ENCODE results near the gene RIMBP2.

Gene RIMBP2

DNA sequence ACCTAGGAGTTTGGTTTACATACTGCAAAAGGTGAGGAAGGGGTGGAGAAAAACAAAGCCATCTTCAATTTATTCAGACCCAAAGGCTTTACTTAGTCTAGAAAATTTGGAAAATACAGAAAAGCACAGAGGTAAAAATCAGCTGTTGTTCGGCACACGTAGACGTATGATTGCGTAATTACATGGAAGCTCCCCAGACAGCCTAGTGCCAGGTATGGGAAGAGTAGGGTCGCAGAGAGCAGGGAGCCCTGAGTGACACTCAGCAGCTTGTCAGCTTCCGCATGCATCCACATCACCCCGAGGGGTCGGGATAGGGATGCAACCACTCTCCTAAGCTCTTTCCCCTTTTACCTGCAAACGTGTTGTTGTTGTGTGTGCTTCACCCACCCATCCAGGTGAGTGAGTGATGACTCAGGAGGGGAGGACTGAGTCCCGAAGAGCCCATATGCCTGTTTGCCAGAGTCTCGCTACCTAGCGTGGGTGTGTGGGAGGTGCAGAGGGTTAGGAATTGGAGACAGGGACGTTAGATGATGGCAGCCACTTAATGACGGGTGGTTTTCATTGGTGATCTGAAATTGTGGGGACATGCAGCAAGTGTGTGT is 358.3 kb downstream of the RIMBP2 start:
- no peak for DNase-seq
- in situ Hi-C loops (cut with MboI; ENCODE audit: low pct_unique_long_range_greater_than_20kb, low sequenced_read_pairs): no loop called here

DNA sequence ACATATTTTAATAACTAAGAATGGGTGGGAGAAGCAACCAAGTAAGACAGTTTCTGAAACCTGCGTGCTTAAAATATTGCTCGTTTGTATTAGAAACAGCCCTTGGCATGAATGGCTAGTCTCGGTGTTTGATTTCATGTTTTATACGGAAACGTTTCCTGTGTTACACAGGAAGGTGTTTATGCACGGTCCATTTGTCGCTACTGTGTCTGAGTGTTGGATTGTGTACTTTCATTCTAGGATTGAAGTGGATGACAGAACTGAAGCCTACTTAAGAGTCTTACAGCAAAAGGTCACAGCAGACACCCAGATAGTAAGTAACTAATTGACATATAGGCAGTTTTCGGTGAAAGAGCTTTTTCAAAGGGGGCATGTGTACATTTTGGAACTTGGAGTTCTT is 358.9 kb downstream of the RIMBP2 start:
- no peak for DNase-seq
- in situ Hi-C loops (cut with MboI; ENCODE audit: low pct_unique_long_range_greater_than_20kb, low sequenced_read_pairs): no loop called here

DNA sequence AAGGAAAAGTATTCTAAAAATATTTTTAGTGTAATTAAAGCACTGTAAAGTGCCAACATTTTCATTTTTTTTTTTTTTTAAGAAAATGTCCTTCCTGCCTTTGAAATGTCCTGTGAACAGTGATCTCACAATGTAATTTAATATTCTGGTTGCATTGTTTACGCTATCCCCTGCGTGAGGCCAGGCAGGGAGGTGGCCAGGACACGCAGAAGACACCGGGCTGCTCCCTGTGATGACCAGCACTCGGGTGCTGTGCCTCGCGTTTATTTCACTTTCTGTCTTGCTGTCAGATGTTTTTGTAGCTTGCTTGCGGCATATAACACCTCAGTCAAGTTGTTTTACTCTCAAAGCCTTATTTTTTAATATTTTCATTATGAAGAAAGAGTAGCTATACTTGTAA is 359.9 kb downstream of the RIMBP2 start:
- no peak for DNase-seq
- in situ Hi-C loops (cut with MboI; ENCODE audit: low pct_unique_long_range_greater_than_20kb, low sequenced_read_pairs): no loop called here

DNA sequence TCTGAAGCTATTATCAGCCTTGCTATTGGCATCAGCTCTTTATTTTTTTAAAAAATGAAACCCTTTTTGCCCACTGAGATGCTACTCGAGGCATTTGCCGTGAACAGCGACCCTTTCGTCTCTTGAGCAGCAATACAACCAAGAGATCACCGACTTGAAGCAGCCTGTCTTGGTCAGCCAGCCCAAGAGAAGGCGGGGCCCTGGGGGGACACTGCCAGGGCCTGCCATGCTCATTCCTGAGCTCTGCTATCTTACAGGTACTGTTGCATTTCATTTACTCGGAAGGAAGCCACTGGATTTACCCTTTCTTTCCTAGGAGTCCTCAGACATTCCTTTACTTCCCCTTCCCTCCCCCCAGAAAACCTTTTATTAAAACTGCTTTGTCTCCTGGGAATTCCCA is 361.7 kb downstream of the RIMBP2 start:
- DNase-seq: no peak
- in situ Hi-C loops (cut with MboI; ENCODE audit: low pct_unique_long_range_greater_than_20kb, low sequenced_read_pairs): no loop called here

DNA sequence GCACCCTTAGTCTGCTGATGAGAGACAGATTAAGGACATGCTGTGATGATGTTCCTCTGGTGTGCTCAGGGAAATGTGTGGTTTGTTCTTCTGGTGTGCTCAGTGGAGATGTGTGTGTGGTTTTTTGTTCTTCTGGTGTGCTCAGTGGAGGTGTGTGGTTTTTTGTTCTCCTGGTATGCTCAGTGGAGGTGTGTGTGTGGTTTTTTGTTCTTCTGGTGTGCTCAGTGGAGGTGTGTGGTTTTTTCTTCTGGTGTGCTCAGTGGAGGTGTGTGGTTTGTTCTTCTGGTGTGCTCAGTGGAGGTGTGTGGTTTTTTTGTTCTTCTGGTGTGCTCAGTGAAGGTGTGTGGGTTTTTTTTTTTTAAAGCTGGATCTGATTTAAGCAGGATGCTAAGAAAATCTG is 363.0 kb downstream of the RIMBP2 start:
- DNase-seq: no peak
- in situ Hi-C loops (cut with MboI; ENCODE audit: low pct_unique_long_range_greater_than_20kb, low sequenced_read_pairs): no loop called here

DNA sequence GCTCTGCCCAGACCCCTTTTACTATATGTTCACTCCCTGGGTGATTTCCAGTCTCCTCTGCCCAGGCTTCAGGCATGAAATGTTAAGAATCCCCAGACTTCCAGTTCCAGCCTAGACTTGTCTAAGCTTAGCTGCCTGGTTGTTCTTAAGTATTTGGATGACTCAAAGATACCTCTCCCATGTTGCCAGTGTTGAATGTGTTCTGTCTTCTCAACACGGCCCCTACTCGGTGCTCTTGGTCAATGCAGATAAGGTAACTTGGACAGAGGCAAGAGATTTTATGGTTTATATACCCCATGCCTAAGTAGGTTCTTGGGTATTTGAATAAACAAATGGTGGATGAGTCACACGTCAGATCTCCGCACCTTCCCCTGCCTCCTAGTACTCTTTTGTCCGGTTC is 364.8 kb downstream of the RIMBP2 start:
- DNase-seq: no peak
- in situ Hi-C loops (cut with MboI; ENCODE audit: low pct_unique_long_range_greater_than_20kb, low sequenced_read_pairs): no loop called here

DNA sequence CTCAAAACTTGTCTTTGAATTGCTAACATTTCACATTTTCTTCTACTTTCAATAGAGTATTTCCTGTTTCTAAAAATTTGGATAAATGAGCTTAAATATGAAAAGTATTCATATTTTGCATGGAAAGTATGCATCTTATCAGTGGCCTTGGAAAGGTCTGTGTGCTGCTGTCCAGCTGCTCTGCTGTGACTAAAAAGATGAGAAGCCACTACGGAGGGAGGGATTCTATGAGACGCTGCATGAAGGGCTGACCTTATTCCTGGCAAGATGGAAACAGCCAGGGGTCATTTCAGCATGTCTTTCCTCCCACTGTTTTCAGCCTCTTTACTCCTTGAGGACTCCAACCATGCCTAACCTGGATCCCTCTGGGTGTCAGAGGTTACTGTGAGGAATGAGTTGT is 365.4 kb downstream of the RIMBP2 start:
- in situ Hi-C loops (cut with MboI; ENCODE audit: low pct_unique_long_range_greater_than_20kb, low sequenced_read_pairs): no loop called here
- DNase-seq: no peak

DNA sequence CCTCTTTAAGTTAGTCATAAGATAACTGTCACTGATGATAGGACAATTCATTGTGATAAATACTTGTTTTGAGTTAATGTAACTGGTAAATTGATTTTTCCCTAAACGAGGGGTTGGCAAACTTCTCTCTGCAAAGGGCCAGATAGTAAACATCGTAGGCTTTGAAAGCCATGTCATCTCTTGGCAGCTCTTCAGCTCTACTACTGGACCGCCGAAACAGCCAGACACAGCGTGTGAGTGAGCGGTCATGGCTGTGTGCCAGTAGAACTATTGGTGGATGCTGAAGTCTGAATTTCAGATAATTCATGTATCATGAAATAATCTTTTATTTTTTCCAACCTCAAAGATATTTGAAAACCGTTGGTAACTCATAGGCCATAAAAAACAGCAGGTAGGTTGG is 368.5 kb downstream of the RIMBP2 start:
- in situ Hi-C loops (cut with MboI; ENCODE audit: low pct_unique_long_range_greater_than_20kb, low sequenced_read_pairs): no loop called here
- no peak for DNase-seq
